Karpas-422 (cell line): Measurements from ENCODE around the gene TFF2. TPM values are rescaled to one million over a fixed set of nuclear protein-coding genes. Genes with fewer than 3 reads are reported as not detected.

ENCODE experiments used
- DNase-seq: peaks from one replicate; pipeline ENCODE4 v3.0.0-alpha.2; 2015
- H2AFZ ChIP-seq: fragments of 200-600 bp; sonication (generic); 2 replicates; pipeline ENCODE4 v1.6.1; 2014; ENCODE audit warnings: antibody characterized with exemption, low read length, mixed read lengths
- H3K27ac ChIP-seq: fragments of 200-600 bp; sonication (generic); 2 replicates; pipeline ENCODE4 v1.5.1; 2014; ENCODE audit warnings: mild to moderate bottlenecking, low read length, moderate library complexity
- H3K27me3 ChIP-seq: fragments of 200-600 bp; sonication (generic); 2 replicates; pipeline ENCODE4 v1.6.1; 2014; ENCODE audit warnings: low read length, mixed read lengths
- H3K36me3 ChIP-seq: fragments of 200-600 bp; sonication (generic); 2 replicates; pipeline ENCODE4 v1.6.1; 2014; ENCODE audit warnings: low read length, mixed read lengths; ENCODE audit not compliant: insufficient read depth
- H3K4me1 ChIP-seq: fragments of 200-600 bp; sonication (generic); 2 replicates; pipeline ENCODE4 v1.6.1; 2014; ENCODE audit warnings: mild to moderate bottlenecking, low read length, mixed read lengths
- H3K4me2 ChIP-seq: fragments of 200-600 bp; sonication (generic); 2 replicates; pipeline ENCODE4 v1.6.1; 2014; ENCODE audit warnings: low read length, low read depth, mild to moderate bottlenecking; ENCODE audit not compliant: poor library complexity, severe bottlenecking
- H3K4me3 ChIP-seq: fragments of 200-600 bp; sonication (generic); 2 replicates; pipeline ENCODE4 v1.5.1; 2014; ENCODE audit warnings: mild to moderate bottlenecking, antibody characterized with exemption, low read length, mixed read lengths
- H3K79me2 ChIP-seq: fragments of 200-600 bp; sonication (generic); 2 replicates; pipeline ENCODE4 v1.6.1; 2014; ENCODE audit warnings: mild to moderate bottlenecking, low read length, mixed read lengths
- H3K9ac ChIP-seq: fragments of 200-600 bp; sonication (generic); 2 replicates; pipeline ENCODE4 v1.6.0; 2014; ENCODE audit warnings: low read length
- H3K9me2 ChIP-seq: fragments of 200-600 bp; sonication (generic), shearing (Covaris generic); replicated peaks from 2 replicates; pipeline ENCODE4 v1.6.0; 2014; ENCODE audit warnings: mild to moderate bottlenecking, low read length, moderate library complexity; ENCODE audit not compliant: insufficient read depth
- H3K9me3 ChIP-seq: fragments of 300-700, 200-600 bp; sonication (generic); 2 replicates; pipeline ENCODE4 v1.6.1; 2014; ENCODE audit warnings: low read length, mixed read lengths
- H4K20me1 ChIP-seq: fragments of 200-600 bp; sonication (generic); 2 replicates; pipeline ENCODE4 v1.6.1; 2014; ENCODE audit warnings: mild to moderate bottlenecking, antibody characterized with exemption, low read length, low read depth; ENCODE audit not compliant: insufficient read depth
- total RNA-seq: library from RNA; depleted of rRNA; stranded (reverse); fragments of >200 nt; shearing (Covaris generic); gene quantifications from 2 replicates; pipeline ENCODE4 v1.2.3, GENCODE V29; 2014; ENCODE audit warnings: low replicate concordance

Gene TFF2
- total RNA-seq, 1 experiment from 2014 or later: not detected

DNA sequence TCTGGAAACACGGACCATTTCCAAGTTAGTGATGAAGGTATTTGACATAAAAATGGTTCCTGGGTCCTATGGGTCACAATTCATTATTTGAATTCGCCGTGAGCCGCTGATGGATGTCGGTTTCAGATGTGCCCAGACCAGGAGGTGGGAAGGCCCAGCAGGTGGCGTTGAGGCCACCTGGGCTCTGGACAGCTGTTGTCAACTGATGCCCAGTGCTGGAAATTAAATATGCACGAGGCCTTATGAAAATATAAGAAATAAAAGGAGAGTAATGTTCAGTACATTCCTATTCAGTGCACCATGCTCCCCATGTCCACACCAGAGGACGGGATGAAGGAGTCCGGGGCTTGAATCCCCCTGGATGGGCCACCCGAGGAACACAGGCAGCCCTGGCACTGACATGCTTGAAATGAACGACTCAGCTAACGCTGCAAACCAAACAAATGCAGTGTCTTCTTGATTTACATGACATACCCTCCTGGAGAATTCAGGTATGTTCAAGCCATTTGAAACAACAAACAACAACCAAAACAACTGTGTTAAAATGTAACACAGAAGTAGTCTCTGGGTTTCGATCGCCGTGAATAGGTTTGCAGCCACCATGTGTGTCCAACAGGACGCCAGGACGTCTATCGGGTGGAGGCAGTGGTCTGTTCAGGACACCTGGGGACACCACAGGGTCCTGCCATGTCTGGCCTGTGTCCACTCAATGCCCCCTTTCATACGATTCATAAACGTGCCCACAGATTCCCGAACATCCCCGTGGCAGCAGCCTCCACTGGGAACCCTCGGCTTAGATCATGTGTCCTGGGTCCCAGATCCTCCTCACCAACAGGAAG is 41.7 kb downstream of the TFF2 start:
- Histone ChIP-seq H4K20me1 (peaks cover 3% of the 10 kb centered on the region; the same call in 1 of the 2 replicates), H2AFZ (no peak overlapping the region), H3K4me1 (no peaks in the 10 kb centered on the region), H3K27ac (no peak overlapping the region), H3K4me2 (no peak overlapping the region), H3K36me3 (no peaks in the 10 kb centered on the region), H3K9me2 (no peaks in the 10 kb centered on the region), H3K27me3 (no peaks in the 10 kb centered on the region), H3K9me3 (no peaks in the 10 kb centered on the region), H3K79me2 (no peaks in the 10 kb centered on the region), H3K9ac (no peak overlapping the region), H3K4me3 (no peak overlapping the region)
- DNase-seq: no peak

DNA sequence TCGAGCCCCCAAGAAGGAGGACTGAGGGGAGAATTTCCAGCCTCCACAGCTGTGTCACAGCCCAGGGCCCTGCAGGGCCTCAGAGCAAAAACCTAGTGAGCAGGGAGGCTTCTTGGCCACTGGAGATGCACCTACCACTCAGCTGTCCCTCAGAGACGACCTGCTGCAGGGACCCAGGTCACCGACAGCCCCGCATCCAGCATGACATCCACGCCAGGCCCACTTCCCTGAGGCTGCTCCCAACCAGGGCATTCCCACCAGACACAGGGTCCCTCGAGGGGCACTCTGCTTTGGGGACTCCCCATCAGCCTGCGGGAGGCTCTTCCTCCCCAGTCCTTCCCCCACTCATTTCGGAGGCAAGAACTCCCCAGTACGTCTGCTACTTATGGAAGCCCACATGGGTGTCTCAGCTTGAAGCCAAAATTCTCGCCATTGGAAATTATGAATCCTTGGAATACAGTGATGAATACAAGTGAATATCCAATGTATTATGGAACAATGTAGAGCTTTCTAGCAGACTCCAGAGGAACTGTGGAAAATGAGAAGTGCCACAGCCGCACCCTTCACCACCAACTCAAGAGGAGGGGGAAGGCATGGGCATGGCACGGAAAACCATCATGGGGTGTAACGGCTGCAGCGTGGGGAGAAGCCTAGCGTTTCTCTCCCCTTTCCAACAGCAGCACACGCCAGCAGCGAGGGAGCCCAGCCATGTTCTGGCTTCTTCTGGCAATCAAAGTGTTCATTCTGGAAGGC is 42.5 kb downstream of the TFF2 start:
- no peak overlapping the region for H2AFZ ChIP-seq
- H3K36me3 ChIP-seq: no peaks in the 10 kb centered on the region
- no peaks in the 10 kb centered on the region for H3K27me3 ChIP-seq
- H4K20me1 ChIP-seq: peaks cover 3% of the 10 kb centered on the region; the same call in 1 of the 2 replicates
- no peaks in the 10 kb centered on the region for H3K9me3 ChIP-seq
- H3K4me1 ChIP-seq: no peaks in the 10 kb centered on the region
- no peak for DNase-seq
- no peak overlapping the region for H3K4me3 ChIP-seq
- H3K27ac ChIP-seq: no peak overlapping the region
- no peak overlapping the region for H3K4me2 ChIP-seq
- no peak overlapping the region for H3K9ac ChIP-seq
- H3K9me2 ChIP-seq: no peaks in the 10 kb centered on the region
- no peaks in the 10 kb centered on the region for H3K79me2 ChIP-seq

DNA sequence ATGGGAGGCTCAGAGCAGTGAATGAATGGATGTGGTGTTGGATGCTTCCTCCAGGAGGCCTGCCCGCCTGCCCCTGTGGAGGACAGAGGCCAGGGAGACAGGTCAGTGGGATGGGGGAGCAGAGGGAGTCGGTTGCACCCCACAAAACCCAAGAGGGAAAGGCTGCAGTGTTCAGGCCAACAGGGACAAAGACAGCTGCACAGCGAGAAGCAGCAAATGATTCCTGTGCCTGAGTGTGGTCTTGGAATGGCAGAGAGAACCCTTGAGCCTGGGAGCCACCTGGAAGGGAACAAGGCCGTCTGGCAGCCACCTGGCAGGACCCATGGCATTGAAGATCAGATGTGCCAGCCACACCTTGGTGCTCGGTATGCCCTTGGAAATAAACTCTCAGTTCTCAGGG is 43.7 kb downstream of the TFF2 start:
- Histone ChIP-seq H3K27me3 (no peaks in the 10 kb centered on the region), H3K79me2 (no peaks in the 10 kb centered on the region), H3K9ac (no peak overlapping the region), H3K27ac (no peak overlapping the region), H3K4me3 (no peak overlapping the region), H4K20me1 (peaks cover 3% of the 10 kb centered on the region; the same call in 1 of the 2 replicates), H3K9me2 (no peaks in the 10 kb centered on the region), H3K4me2 (no peak overlapping the region), H3K36me3 (no peaks in the 10 kb centered on the region), H2AFZ (no peak overlapping the region), H3K4me1 (peaks cover 5% of the 10 kb centered on the region; the same call in 1 of the 2 replicates), H3K9me3 (no peaks in the 10 kb centered on the region)
- no peak for DNase-seq

GRCh38 chr21:42306366-42307035 is 44.3 kb downstream of the TFF2 start:
- H3K4me2 ChIP-seq: no peak overlapping the region
- no peak for DNase-seq
- H3K4me3 ChIP-seq: no peak overlapping the region
- H3K4me1 ChIP-seq: peaks cover 5% of the 10 kb centered on the region; the same call in 1 of the 2 replicates
- no peaks in the 10 kb centered on the region for H3K9me3 ChIP-seq
- H3K79me2 ChIP-seq: no peaks in the 10 kb centered on the region
- no peaks in the 10 kb centered on the region for H3K9me2 ChIP-seq
- H3K9ac ChIP-seq: no peak overlapping the region
- peaks cover 3% of the 10 kb centered on the region; the same call in 1 of the 2 replicates for H4K20me1 ChIP-seq
- no peak overlapping the region for H3K27ac ChIP-seq
- no peaks in the 10 kb centered on the region for H3K36me3 ChIP-seq
- no peak overlapping the region for H2AFZ ChIP-seq
- no peaks in the 10 kb centered on the region for H3K27me3 ChIP-seq

DNA sequence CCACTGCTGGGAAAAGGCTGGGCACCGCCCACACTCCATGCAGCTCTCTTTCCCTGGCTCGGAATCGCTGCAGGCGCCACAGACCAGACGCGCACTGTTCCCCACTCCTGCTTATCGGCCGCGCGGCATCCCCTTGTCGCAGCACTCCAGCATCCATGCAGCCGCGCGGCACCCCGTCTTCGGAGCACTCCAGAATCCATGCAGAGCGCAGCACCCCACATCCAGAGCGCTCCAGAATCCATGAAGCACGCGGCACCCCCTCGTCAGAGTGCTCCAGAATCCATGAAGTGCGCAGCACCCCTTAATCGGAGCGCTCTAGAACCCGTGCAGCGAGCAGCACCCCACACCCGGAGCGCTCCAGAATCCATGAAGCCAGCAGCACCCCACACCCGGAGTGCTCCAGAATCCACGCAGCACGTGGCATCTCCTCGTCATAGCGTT is 45.1 kb downstream of the TFF2 start:
- no peak overlapping the region for H3K4me2 ChIP-seq
- H3K9me2 ChIP-seq: no peaks in the 10 kb centered on the region
- no peak overlapping the region for H2AFZ ChIP-seq
- no peak overlapping the region for H3K9ac ChIP-seq
- H3K9me3 ChIP-seq: no peaks in the 10 kb centered on the region
- no peaks in the 10 kb centered on the region for H3K36me3 ChIP-seq
- H4K20me1 ChIP-seq: peaks cover 3% of the 10 kb centered on the region; the same call in 1 of the 2 replicates
- DNase-seq: no peak
- H3K4me1 ChIP-seq: peaks cover 5% of the 10 kb centered on the region; the same call in 1 of the 2 replicates
- no peaks in the 10 kb centered on the region for H3K27me3 ChIP-seq
- no peaks in the 10 kb centered on the region for H3K79me2 ChIP-seq
- H3K27ac ChIP-seq: no peak overlapping the region
- H3K4me3 ChIP-seq: no peak overlapping the region

- H2AFZ ChIP-seq: no peak overlapping the region
- H3K9me3 ChIP-seq: no peaks in the 10 kb centered on the region
- no peaks in the 10 kb centered on the region; the same call in 1 of the 2 replicates for H4K20me1 ChIP-seq
- H3K9me2 ChIP-seq: no peaks in the 10 kb centered on the region
- H3K4me3 ChIP-seq: no peak overlapping the region
- H3K4me1 ChIP-seq: peaks cover 5% of the 10 kb centered on the region; the same call in 1 of the 2 replicates
- no peak overlapping the region for H3K9ac ChIP-seq
- H3K27ac ChIP-seq: no peak overlapping the region
- no peaks in the 10 kb centered on the region for H3K36me3 ChIP-seq
- no peaks in the 10 kb centered on the region for H3K79me2 ChIP-seq
- no peak for DNase-seq
- H3K27me3 ChIP-seq: no peaks in the 10 kb centered on the region
- H3K4me2 ChIP-seq: no peak overlapping the region
Measured at GRCh38 chr21:42304556-42305454, 46.0 kb downstream of the TFF2 start.

DNA sequence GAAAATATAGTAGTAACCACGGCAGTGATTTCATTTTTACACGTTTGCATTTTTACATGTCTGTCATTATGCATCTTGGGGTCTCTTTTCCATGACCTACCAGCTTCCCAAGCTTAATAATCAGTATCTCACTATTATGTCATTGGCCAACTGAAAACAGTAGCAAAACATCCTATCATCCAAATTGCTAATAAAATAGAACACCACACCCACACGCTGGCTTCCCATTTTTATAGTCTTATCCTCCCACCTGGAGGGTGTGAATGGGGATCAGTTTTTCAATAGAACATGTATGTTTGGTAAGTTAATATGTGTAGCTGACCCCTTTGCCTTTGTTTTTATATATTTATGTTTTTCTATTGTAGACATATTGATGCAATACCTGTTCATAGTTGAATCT is 47.4 kb downstream of the TFF2 start:
- Histone ChIP-seq H2AFZ (no peak overlapping the region), H3K9me3 (no peaks in the 10 kb centered on the region), H3K4me1 (peaks cover 5% of the 10 kb centered on the region; the same call in 1 of the 2 replicates), H3K27me3 (no peaks in the 10 kb centered on the region), H3K79me2 (no peaks in the 10 kb centered on the region), H3K36me3 (no peaks in the 10 kb centered on the region), H3K27ac (no peak overlapping the region), H3K9ac (no peak overlapping the region), H3K9me2 (no peaks in the 10 kb centered on the region), H4K20me1 (no peaks in the 10 kb centered on the region), H3K4me2 (no peak overlapping the region), H3K4me3 (no peak overlapping the region)
- DNase-seq: no peak
